PC-9 (cell line): ENCODE data around the gene UBE2G2. TPM values are rescaled to one million over a fixed set of nuclear protein-coding genes. Genes with fewer than 3 reads are reported as not detected.

Source experiments
- Bru-seq: library from RNA; stranded (reverse); fragments of 400-500 nt; gene quantifications from one replicate; lab custom pipeline; 2021; lab: Mats Ljungman, UMichigan
- BruChase-seq, 2 experiments: library from RNA; stranded (reverse); fragments of 400-500 nt; gene quantifications; one replicate each; lab custom pipeline; 2021; lab: Mats Ljungman, UMichigan
- BruUV-seq: library from RNA; stranded (reverse); fragments of 400-500 nt; replicated peaks from 2 replicates; lab custom pipeline; 2021; lab: Mats Ljungman, UMichigan
- CTCF ChIA-PET: fragments of 300-600 bp; sonication (Branson Sonifier 250); formaldehyde crosslinking; loops from one replicate; lab custom pipeline; 2022; ENCODE audit warnings: antibody characterized with exemption; lab: Charles Lee
- POLR2A ChIA-PET: fragments of 300-600 bp; sonication (Branson Sonifier 250); formaldehyde crosslinking; loops from one replicate; lab custom pipeline; 2022; ENCODE audit warnings: antibody characterized with exemption; ENCODE audit not compliant: unreplicated experiment; lab: Charles Lee
- DNase-seq, 2 experiments: peaks; one replicate each; pipeline versions ENCODE4 v3.0.0 to v3.0.0-alpha.2; 2015 to 2022; ENCODE audit warnings: mixed read lengths in 1 of 2
- H2AFZ ChIP-seq: fragments of 200-600 bp; sonication (generic); 2 replicates; pipeline ENCODE4 v1.8.1; 2017; ENCODE audit warnings: antibody characterized with exemption
- H3F3A ChIP-seq: fragments of 200-600 bp; sonication (generic); 2 replicates; pipeline ENCODE4 v1.8.1; 2017; ENCODE audit warnings: antibody characterized with exemption, mild to moderate bottlenecking, low read depth; ENCODE audit not compliant: insufficient read depth
- H3K27ac ChIP-seq: fragments of 200-600 bp; sonication (generic); 2 replicates; pipeline ENCODE4 v1.6.1; 2016; ENCODE audit warnings: mixed run types
- H3K27me3 ChIP-seq: fragments of 200-600 bp; sonication (generic); 2 replicates; pipeline ENCODE4 v1.6.1; 2016; ENCODE audit warnings: low read depth, mixed run types; ENCODE audit not compliant: insufficient read depth
- H3K36me3 ChIP-seq: fragments of 200-600 bp; sonication (generic); 2 replicates; pipeline ENCODE4 v1.6.1; 2016; ENCODE audit warnings: low read depth, mixed run types
- H3K4me1 ChIP-seq: fragments of 200-600 bp; sonication (generic); replicated peaks from 2 replicates; pipeline ENCODE4 v1.6.1; 2016; ENCODE audit warnings: mixed run types; ENCODE audit not compliant: insufficient read depth
- H3K4me2 ChIP-seq: fragments of 200-600 bp; sonication (generic); 2 replicates; pipeline ENCODE4 v1.6.1; 2017; ENCODE audit warnings: mixed run types
- H3K4me3 ChIP-seq: fragments of 200-600 bp; sonication (generic); 2 replicates; pipeline ENCODE4 v1.6.1; 2016; ENCODE audit warnings: mixed run types
- H3K79me2 ChIP-seq: fragments of 200-600 bp; sonication (generic); 2 replicates; pipeline ENCODE4 v1.6.1; 2017; ENCODE audit warnings: low read depth, mixed run types
- H3K9me2 ChIP-seq: fragments of 200-600 bp; sonication (generic); 2 replicates; pipeline ENCODE4 v1.8.1; 2017; ENCODE audit warnings: mild to moderate bottlenecking; ENCODE audit not compliant: insufficient read depth
- H3K9me3 ChIP-seq: fragments of 200-600 bp; sonication (generic); 2 replicates; pipeline ENCODE4 v1.8.1; 2016; ENCODE audit warnings: low read depth; ENCODE audit not compliant: insufficient read depth
- H4K20me1 ChIP-seq: fragments of 200-600 bp; sonication (generic); 2 replicates; pipeline ENCODE4 v1.8.1; 2017; ENCODE audit not compliant: insufficient read depth
- EZH2 ChIP-seq: fragments of 200-600 bp; sonication (generic); IDR thresholded peaks from 2 replicates; pipeline ENCODE4 v1.8.0; 2017; ENCODE audit warnings: antibody characterized with exemption, low read depth
- intact Hi-C: fragments of 100-400 bp; cut with micrococcal nuclease; formaldehyde crosslinking; loops from one replicate; pipeline ENCODE4 v1.10.0; 2022; ENCODE audit not compliant: unreplicated experiment
- long read RNA-seq: library from polyadenylated mRNA; stranded (forward); transcript quantifications from one replicate; pipeline ENCODE4 v2.0.0, GENCODE V29; 2022
- total RNA-seq: library from RNA; stranded (reverse); gene quantifications from 2 replicates; pipeline ENCODE4 v1.2.3, GENCODE V29; 2021
- TF ChIP-seq, protein P1 (sequence below): fragments of 200-600 bp; sonication (generic); conservative IDR thresholded peaks from 2 replicates; pipeline ENCODE4 v1.6.1; 2017; ENCODE audit warnings: mixed run types, antibody characterized with exemption, mild to moderate bottlenecking, moderate library complexity

Gene UBE2G2, protein sequence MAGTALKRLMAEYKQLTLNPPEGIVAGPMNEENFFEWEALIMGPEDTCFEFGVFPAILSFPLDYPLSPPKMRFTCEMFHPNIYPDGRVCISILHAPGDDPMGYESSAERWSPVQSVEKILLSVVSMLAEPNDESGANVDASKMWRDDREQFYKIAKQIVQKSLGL
- 51.9 and 52.7 TPM in 2 replicates for total RNA-seq
- Bru-seq, nascent RNA: percentile 79 among the genes with signal in this experiment
- percentile 89 among the genes with signal in this experiment for BruChase-seq, experiment 1, labeled RNA remaining after a 2-hour chase
- percentile 91 among the genes with signal in this experiment for BruChase-seq, experiment 2, labeled RNA remaining after a 6-hour chase
- long read RNA-seq, full-length matches to known transcripts: 35 of 54 reads
- long read RNA-seq, partial matches to known transcripts: 0 of 54 reads
- long read RNA-seq, other reads (novel, unspliced or antisense): 19 of 54 reads

DNA sequence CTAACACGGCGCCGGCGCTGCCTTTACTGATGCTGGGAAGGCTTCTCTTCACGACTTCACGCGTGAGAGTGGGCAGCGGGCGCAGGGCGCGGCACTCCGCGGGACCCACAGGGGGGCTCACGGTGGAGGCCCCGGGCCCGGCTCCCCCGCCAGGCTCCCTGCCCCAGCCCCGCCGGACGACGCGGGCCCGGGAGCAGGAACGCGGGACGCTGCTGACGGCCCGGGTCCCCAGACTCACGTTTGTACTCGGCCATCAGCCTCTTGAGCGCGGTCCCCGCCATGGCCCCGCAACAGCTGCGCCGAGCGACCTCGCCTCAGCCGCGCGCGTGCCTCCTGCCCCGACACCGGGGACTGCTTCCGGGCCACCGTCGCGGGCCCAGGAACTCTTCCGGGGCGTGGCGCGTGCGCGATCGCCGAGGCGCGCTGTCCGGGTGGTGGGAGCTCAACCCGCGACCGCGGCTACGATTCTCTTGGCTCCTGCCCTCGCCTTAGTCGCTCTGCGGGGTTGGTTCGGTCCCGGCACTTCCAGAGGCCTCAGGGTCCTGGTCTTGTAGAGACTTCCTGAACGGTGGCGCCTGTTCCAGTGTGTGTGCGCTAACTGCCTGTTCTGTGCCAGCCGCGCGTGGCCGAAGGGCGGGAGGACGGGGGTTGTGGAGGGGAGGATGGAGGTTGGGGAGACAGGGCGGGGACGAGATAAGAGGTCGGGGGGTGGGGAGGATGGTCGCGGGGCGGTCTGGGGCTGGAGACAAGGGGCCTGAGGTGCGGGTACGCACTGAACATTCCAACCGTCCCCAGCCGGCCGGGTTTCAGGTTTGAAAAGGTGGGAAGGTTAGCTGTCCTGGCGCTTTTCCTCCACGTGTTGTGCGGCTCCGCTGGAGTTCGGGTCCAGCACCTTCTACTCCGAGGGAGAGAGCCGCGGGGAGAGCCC, at the start of gene UBE2G2:
Gene UBE2G2, minus strand, starts transcription at position 353 of the 928 bp plus-strand sequence. Its CDS starts 72 bp downstream, at position 281.
- Histone ChIP-seq H3F3A (peaks cover 13% of the 10 kb centered on the region; the same call in 1 of the 2 replicates), H3K4me3 (peak within 1 kb of the TSS; percentile 88), H2AFZ (peak within 1 kb of the TSS; percentile 93), H3K27ac (no peak within 1 kb of the TSS), H3K36me3 (peaks cover 11% of the 10 kb centered on the region; the same call in 1 of the 2 replicates), H3K4me1 (peaks cover 11% of the 10 kb centered on the region), H4K20me1 (peaks cover 22% of the 10 kb centered on the region), H3K27me3 (no peaks in the 10 kb centered on the region), H3K79me2 (peaks cover 53% of the 10 kb centered on the region), H3K9me2 (no peaks in the 10 kb centered on the region), H3K4me2 (peak within 1 kb of the TSS; percentile 96), H3K9me3 (no peaks in the 10 kb centered on the region)
- ChIA-PET POLR2A (interaction anchor here (0.7 to 0.8 kb wide), 3 partner anchors 84 to 1265 kb away, joined by 4 to 12 read pairs (median 9); no protein-coding TSS in a partner anchor), CTCF (interaction anchor here (1.1 to 1.2 kb wide), 3 partner anchors 126 to 130 kb away, joined by 3 to 14 read pairs (median 3); no protein-coding TSS in a partner anchor)
- no TSS peak for BruUV-seq
- intact Hi-C loops: loop anchor here (2.0 to 5.0 kb wide), 3 partner anchors 73 to 326 kb away; no protein-coding TSS in a partner anchor
- peak; percentile 47 to 77 for DNase-seq
- TF ChIP-seq, protein P1, sequence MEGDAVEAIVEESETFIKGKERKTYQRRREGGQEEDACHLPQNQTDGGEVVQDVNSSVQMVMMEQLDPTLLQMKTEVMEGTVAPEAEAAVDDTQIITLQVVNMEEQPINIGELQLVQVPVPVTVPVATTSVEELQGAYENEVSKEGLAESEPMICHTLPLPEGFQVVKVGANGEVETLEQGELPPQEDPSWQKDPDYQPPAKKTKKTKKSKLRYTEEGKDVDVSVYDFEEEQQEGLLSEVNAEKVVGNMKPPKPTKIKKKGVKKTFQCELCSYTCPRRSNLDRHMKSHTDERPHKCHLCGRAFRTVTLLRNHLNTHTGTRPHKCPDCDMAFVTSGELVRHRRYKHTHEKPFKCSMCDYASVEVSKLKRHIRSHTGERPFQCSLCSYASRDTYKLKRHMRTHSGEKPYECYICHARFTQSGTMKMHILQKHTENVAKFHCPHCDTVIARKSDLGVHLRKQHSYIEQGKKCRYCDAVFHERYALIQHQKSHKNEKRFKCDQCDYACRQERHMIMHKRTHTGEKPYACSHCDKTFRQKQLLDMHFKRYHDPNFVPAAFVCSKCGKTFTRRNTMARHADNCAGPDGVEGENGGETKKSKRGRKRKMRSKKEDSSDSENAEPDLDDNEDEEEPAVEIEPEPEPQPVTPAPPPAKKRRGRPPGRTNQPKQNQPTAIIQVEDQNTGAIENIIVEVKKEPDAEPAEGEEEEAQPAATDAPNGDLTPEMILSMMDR: no peak; the same call in 1 of the 2 replicates
- no peak for TF ChIP-seq EZH2

DNA sequence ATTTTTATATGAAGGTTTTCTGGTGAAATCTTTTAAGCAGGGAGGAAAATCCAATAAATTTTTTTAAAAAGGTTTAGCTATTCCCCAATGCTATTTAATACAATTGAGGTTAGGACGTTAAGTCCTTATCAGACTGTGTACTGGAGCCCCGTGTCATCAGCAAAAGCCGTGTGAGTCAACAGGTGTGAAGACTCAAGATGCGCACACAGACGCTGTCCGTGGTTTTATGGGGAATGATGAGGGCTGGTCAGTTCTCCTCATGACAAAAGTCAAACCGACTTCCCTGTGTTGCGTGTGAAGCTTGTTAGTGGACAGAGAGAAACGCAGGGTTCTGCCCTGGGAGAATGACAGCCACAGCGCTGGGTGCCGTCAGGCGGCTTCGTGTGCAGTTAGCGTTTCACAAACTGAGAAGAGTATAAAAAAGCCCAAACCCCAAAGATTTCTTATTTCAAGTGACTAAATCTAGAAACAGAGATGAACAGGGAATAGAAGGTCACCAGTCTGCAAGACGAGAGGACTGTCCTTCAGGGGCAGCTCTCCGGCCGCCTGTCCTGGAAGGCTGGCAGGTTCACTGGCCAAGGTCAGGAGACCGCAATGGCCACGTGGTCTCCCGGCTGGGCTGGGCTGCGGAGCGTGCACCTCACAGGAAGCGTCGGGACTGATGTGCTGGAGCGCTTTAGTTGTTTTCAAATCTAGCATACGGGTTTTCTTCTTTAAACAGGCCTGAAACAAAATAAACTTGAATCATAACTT, 49.5 kb upstream of the UBE2G2 start:
- TF ChIP-seq EZH2: no peak
- TF ChIP-seq, protein P1: no peak
- Histone ChIP-seq H4K20me1 (peaks cover 11% of the 10 kb centered on the region), H3K79me2 (peaks cover 10% of the 10 kb centered on the region), H3F3A (peaks cover 6% of the 10 kb centered on the region; the same call in 1 of the 2 replicates), H3K27ac (no peak overlapping the region), H3K36me3 (peaks cover 3% of the 10 kb centered on the region; the same call in 1 of the 2 replicates), H2AFZ (no peak overlapping the region), H3K9me3 (no peaks in the 10 kb centered on the region), H3K4me2 (no peak overlapping the region), H3K27me3 (no peaks in the 10 kb centered on the region), H3K4me1 (no peaks in the 10 kb centered on the region), H3K9me2 (no peaks in the 10 kb centered on the region), H3K4me3 (no peak overlapping the region)
- DNase-seq: no peak
- ChIA-PET POLR2A (no interaction called here), CTCF (no interaction called here)
- intact Hi-C loops: no loop called here
- BruUV-seq: TSS peak; percentile 14
